NCI-H774 (cell line): ENCODE measurements around the gene PRDM15.
"Not testable (repeated sequence)": the region's sequence is repeated elsewhere in the genome, so short reads cannot be mapped to it uniquely, and the experiment has no call there.

Experiments used
- DNase-seq: peaks from one replicate; lab custom pipeline; 2025; lab: John Stamatoyannopoulos, UW

Gene PRDM15

GRCh38 chr21:41804381-41804780 lies 74.8 kb downstream of the PRDM15 start:
- no peak for DNase-seq

- no peak for DNase-seq
Measured at GRCh38 chr21:41803316-41803715, 75.8 kb downstream of the PRDM15 start.

- no peak for DNase-seq
Measured at GRCh38 chr21:41802684-41803083, 76.5 kb downstream of the PRDM15 start.

- no peak for DNase-seq
Measured at GRCh38 chr21:41802198-41802584, 77.0 kb downstream of the PRDM15 start.

- DNase-seq, result no peak
Measured at GRCh38 chr21:41801321-41802197, 77.6 kb downstream of the PRDM15 start.

GRCh38 chr21:41800425-41801320 lies 78.5 kb downstream of the PRDM15 start:
- DNase-seq, result no peak

GRCh38 chr21:41799763-41800162 lies 79.4 kb downstream of the PRDM15 start:
- DNase-seq, result no peak

- no peak for DNase-seq
Measured at GRCh38 chr21:41798326-41798725, 80.8 kb downstream of the PRDM15 start.

GRCh38 chr21:41796476-41797080 lies 82.6 kb downstream of the PRDM15 start:
- no peak for DNase-seq

- no peak for DNase-seq
Measured at GRCh38 chr21:41795726-41796125, 83.4 kb downstream of the PRDM15 start.

GRCh38 chr21:41794600-41794999 lies 84.5 kb downstream of the PRDM15 start:
- DNase-seq, result no peak

- DNase-seq, result no peak
Measured at GRCh38 chr21:41792711-41793110, 86.4 kb downstream of the PRDM15 start.

- peak; percentile 27 for DNase-seq
Measured at GRCh38 chr21:41786509-41786987, 92.6 kb downstream of the PRDM15 start.

- not testable (repeated sequence) for DNase-seq
Measured at GRCh38 chr21:41785262-41785661, 93.9 kb downstream of the PRDM15 start.

- DNase-seq, result no peak
Measured at GRCh38 chr21:41784456-41785102, 94.6 kb downstream of the PRDM15 start.

GRCh38 chr21:41783476-41784180 lies 95.5 kb downstream of the PRDM15 start:
- DNase-seq, result peak; percentile 29

GRCh38 chr21:41781050-41781410 lies 98.1 kb downstream of the PRDM15 start:
- no peak for DNase-seq

- no peak for DNase-seq
Measured at GRCh38 chr21:41780337-41781049, 98.7 kb downstream of the PRDM15 start.

GRCh38 chr21:41779659-41780058 lies 99.5 kb downstream of the PRDM15 start:
- no peak for DNase-seq

GRCh38 chr21:41778930-41779600 lies 100.1 kb downstream of the PRDM15 start:
- peak; percentile 43 for DNase-seq
